HG03060 (cell line): Measurements from ENCODE around the gene MYL7.

Source experiments
- ATAC-seq: cut with Tn5 transposase; IDR thresholded peaks from one replicate; pipeline ENCODE4 v1.9.1; 2021; ENCODE audit warnings: low read depth, moderate number of reproducible peaks; ENCODE audit not compliant: unreplicated experiment

MYL7 gene

GRCh38 chr7:44101966-44102845, 38.9 kb downstream of the MYL7 start:
- no peak for ATAC-seq

GRCh38 chr7:44101303-44101965, 39.7 kb downstream of the MYL7 start:
- no peak for ATAC-seq

- ATAC-seq: no peak
Measured at GRCh38 chr7:44100458-44101302, 40.5 kb downstream of the MYL7 start.

- ATAC-seq: no peak
Measured at GRCh38 chr7:44099669-44100068, 41.5 kb downstream of the MYL7 start.

DNA sequence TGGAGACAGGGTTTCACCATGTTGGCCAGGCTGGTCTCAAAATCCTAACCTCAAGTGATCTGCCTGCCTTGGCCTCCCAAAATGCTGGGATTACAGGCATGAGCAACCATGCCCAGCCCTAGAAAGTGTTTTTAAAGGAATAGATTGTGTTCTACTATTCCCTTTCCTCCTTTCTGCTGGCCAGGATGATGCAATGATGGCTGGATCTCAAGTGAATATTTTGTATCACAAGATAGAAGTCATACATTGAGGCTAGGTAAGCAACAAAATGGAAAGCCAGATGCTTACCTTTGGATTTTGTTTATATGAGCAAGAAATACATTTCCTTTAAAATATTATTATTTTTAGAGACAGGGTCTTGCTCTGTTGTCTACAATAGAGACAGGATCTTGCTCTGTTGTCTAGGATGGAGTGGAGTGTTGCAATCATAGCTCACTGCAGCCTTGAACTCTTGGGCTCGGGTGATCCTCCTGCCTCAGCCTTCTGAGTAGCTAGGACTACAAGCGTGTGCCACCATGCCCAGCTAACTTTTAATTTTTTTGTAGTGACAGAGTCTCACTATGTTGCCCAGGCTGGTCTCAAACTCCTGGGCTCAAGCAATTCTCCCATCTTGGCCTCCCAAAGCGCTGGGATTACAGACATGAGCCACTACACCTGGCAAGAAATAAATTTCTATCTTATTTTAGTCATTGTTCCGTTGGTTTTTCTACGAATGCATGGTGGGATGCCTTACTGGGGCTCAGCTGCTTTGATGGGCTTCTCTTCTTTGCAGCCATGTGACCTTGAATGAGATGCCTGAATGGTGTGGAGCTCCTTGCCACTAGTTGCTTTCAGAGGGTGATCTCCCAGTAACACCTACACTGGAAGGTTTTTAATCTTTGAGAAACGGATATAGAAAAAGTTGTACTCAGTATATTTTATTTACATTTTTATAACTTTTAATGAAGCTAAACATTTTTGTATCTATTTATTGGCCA, 42.8 kb downstream of the MYL7 start:
- ATAC-seq: no peak

DNA sequence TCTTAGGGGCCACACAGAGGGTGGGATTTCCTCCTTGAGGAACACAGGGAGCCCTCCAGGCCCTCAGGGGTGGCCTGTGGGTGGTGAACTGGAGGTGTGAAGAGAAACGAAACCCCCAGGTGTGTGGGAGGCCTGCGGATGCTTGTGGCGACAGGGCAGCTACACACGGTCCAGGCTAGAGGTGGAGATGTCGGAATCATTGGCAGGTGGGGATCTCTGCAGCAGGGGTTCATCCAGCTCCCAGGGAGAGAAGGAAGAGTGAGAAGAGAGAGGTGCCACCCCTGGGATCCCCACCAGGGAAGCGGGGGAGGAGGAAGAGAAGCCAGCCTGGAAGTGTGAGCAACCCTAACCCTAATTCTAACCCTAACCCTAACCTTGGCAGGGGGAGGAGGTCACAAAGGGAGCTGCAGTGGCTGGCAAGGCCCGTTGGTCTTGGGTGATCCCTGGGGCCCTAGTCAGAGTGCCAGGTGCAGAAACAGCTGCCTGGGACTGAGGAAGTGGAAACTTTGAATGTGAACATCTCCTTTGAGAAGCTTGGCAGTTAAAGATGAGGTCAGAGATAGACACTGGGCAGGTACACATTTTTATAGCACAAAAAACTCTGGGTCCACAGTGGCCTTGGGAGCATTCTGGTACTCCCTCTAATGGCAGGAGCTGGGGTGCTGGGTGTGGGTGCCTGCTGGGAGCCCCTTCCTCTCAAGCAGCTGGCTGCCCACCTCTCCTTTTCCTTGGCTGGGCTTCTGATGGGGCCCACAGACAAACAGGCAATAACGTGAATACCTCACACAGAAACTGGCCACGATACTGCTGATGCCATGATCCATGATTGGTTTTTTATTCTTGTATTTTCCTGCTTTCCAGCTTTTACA, 43.8 kb downstream of the MYL7 start:
- ATAC-seq: no peak

DNA sequence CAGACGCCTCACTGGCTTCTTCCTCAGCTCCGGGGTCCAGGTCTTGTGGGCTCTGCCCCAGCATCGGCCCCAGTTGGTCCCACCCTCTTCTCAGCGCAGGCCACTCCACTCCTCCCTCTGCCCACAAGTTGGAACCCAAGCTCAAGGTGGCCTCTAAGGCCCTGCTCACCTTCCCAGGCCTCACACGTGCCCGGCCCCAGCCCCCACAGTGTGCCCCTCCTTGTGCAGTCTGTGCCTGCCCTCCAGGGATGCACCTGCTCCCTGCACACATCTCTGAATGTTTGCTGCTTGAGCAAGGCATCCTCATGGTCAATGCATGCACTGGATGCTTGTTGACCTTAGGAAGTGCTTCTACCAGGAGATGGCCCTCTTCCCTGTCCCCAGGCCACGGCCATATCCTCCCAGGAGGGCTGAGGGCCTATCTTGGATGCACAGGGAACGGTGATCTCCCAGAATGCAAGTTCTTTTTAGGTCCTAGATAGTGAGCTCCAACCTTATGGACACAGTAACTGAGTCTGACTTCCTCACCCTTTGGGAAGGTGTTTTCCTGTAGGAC, 44.7 kb downstream of the MYL7 start:
- no peak for ATAC-seq

DNA sequence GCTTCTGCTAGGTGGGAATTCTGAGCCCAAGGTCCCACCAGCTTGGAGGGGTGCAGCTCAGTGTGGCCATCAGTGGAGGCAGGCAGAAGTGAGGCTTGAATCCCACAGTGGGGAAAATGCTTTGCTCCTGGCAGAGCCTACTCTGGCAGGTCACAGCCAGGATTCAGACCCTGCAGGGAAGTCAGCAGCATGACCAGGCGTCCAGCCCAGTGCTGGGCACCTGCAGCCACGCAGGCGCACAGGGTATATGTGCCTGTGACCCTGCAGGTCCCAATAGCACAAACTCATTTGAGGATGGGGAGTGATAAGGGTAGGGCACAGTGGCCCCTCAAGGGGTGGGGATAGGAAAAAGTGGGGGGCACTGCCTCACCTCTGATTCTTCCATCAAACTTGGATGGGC, 45.4 kb downstream of the MYL7 start:
- ATAC-seq: no peak

GRCh38 chr7:44094883-44095592, 46.1 kb downstream of the MYL7 start:
- no peak for ATAC-seq

GRCh38 chr7:44094365-44094764, 46.8 kb downstream of the MYL7 start:
- ATAC-seq: no peak

- no peak for ATAC-seq
Measured at GRCh38 chr7:44093102-44093641, 48.0 kb downstream of the MYL7 start.
